SU-DHL-6 (cell line): ENCODE results near the gene PAX5.

Experiments used
- H2AFZ ChIP-seq: fragments of 200-600 bp; sonication (generic); 2 replicates; pipeline ENCODE4 v1.6.1; 2014; ENCODE audit warnings: low read depth, mild to moderate bottlenecking, moderate library complexity, mixed read lengths, antibody characterized with exemption, low read length; ENCODE audit not compliant: severe bottlenecking
- H3F3A ChIP-seq: fragments of 200-600 bp; shearing (Covaris generic); 2 replicates; pipeline ENCODE4 v1.6.0; 2016; ENCODE audit warnings: antibody characterized with exemption, mild to moderate bottlenecking; ENCODE audit not compliant: insufficient read depth
- H3K27ac ChIP-seq: fragments of 200-600 bp; sonication (generic); 2 replicates; pipeline ENCODE4 v1.5.1; 2016; ENCODE audit warnings: low read depth, mild to moderate bottlenecking, low read length, moderate library complexity, mixed read lengths
- H3K27me3 ChIP-seq: fragments of 200-600 bp; sonication (generic), shearing (Covaris generic); 2 replicates; pipeline ENCODE4 v1.6.0; 2014; ENCODE audit warnings: mild to moderate bottlenecking, low read length
- H3K36me3 ChIP-seq: fragments of 200-600 bp; sonication (generic); 2 replicates; pipeline ENCODE4 v1.6.1; 2014; ENCODE audit warnings: mild to moderate bottlenecking, low read length, mixed read lengths
- H3K4me2 ChIP-seq: fragments of 300-600, 200-600 bp; shearing (Covaris generic), sonication (generic); 2 replicates; pipeline ENCODE4 v1.6.0; 2014; ENCODE audit warnings: low read length, low read depth, mild to moderate bottlenecking; ENCODE audit not compliant: poor library complexity, severe bottlenecking
- H3K4me3 ChIP-seq: fragments of 200-600 bp; sonication (generic); 2 replicates; pipeline ENCODE4 v1.5.1; 2014; ENCODE audit warnings: antibody characterized with exemption, low read length, mild to moderate bottlenecking, mixed read lengths; ENCODE audit not compliant: insufficient read depth, poor library complexity, severe bottlenecking
- H3K79me2 ChIP-seq: fragments of 200-600 bp; sonication (generic); 2 replicates; pipeline ENCODE4 v1.6.1; 2014; ENCODE audit warnings: mild to moderate bottlenecking, low read length, moderate library complexity; ENCODE audit not compliant: insufficient read depth
- H3K9ac ChIP-seq: fragments of 200-600 bp; sonication (generic); 2 replicates; pipeline ENCODE4 v1.7.0; 2014; ENCODE audit warnings: mild to moderate bottlenecking, low read length
- H3K9me2 ChIP-seq: fragments of 200-600 bp; sonication (generic); replicated peaks from 2 replicates; pipeline ENCODE4 v1.6.1; 2014; ENCODE audit warnings: low read length; ENCODE audit not compliant: insufficient read depth
- H3K9me3 ChIP-seq: fragments of 200-600 bp; sonication (generic); 2 replicates; pipeline ENCODE4 v1.6.1; 2014; ENCODE audit warnings: low read length, mixed read lengths; ENCODE audit not compliant: insufficient read depth
- H4K20me1 ChIP-seq: fragments of 200-600 bp; sonication (generic); 2 replicates; pipeline ENCODE4 v1.6.1; 2014; ENCODE audit warnings: low read depth, mild to moderate bottlenecking, antibody characterized with exemption, low read length, moderate library complexity, mixed read lengths
- CTCF ChIP-seq: fragments of 200-600 bp; sonication (generic); IDR thresholded peaks from one replicate; pipeline ENCODE4 v1.5.1; 2017; ENCODE audit warnings: antibody characterized with exemption, mild to moderate bottlenecking, low read length, moderate library complexity; ENCODE audit not compliant: insufficient read depth, poor library complexity, severe bottlenecking
- EZH2phosphoT487 ChIP-seq: fragments of 200-600 bp; sonication (generic), shearing (Covaris generic); conservative IDR thresholded peaks from 2 replicates; pipeline ENCODE4 v1.6.1; 2018; ENCODE audit warnings: mild to moderate bottlenecking, antibody characterized with exemption, low read length, moderate library complexity, mixed read lengths

Gene PAX5

GRCh38 chr9:36854751-36855150 lies 179.3 kb downstream of the PAX5 start:
- no peak overlapping the region for H2AFZ ChIP-seq
- H3K27me3 ChIP-seq = no peaks in the 10 kb centered on the region
- H3K79me2 ChIP-seq = no peaks in the 10 kb centered on the region
- no peak overlapping the region for H3K9ac ChIP-seq
- no peak overlapping the region for H3K27ac ChIP-seq
- H3K9me2 ChIP-seq = no peaks in the 10 kb centered on the region
- H3K9me3 ChIP-seq = no peaks in the 10 kb centered on the region
- H4K20me1 ChIP-seq = no peaks in the 10 kb centered on the region
- H3F3A ChIP-seq = no peaks in the 10 kb centered on the region
- TF ChIP-seq CTCF (no peak), EZH2phosphoT487 (no peak)
- H3K36me3 ChIP-seq = no peaks in the 10 kb centered on the region
- H3K4me3 ChIP-seq = no peak overlapping the region
- no peak overlapping the region for H3K4me2 ChIP-seq

GRCh38 chr9:36854034-36854433 lies 180.0 kb downstream of the PAX5 start:
- H3F3A ChIP-seq = no peaks in the 10 kb centered on the region
- no peak overlapping the region for H3K4me3 ChIP-seq
- no peaks in the 10 kb centered on the region for H3K9me3 ChIP-seq
- no peak for TF ChIP-seq EZH2phosphoT487
- no peak for TF ChIP-seq CTCF
- H3K36me3 ChIP-seq = no peaks in the 10 kb centered on the region
- H3K4me2 ChIP-seq = no peak overlapping the region
- no peaks in the 10 kb centered on the region for H3K9me2 ChIP-seq
- H3K27me3 ChIP-seq = no peaks in the 10 kb centered on the region
- no peak overlapping the region for H3K27ac ChIP-seq
- no peak overlapping the region for H3K9ac ChIP-seq
- H2AFZ ChIP-seq = no peak overlapping the region
- H3K79me2 ChIP-seq = no peaks in the 10 kb centered on the region
- no peaks in the 10 kb centered on the region for H4K20me1 ChIP-seq

GRCh38 chr9:36853233-36853632 lies 180.8 kb downstream of the PAX5 start:
- H2AFZ ChIP-seq = no peak overlapping the region
- no peaks in the 10 kb centered on the region for H3K9me2 ChIP-seq
- no peak overlapping the region for H3K9ac ChIP-seq
- H3K36me3 ChIP-seq = no peaks in the 10 kb centered on the region
- H3K4me2 ChIP-seq = no peak overlapping the region
- H3K27ac ChIP-seq = no peak overlapping the region
- no peaks in the 10 kb centered on the region for H3K9me3 ChIP-seq
- TF ChIP-seq EZH2phosphoT487 = no peak
- TF ChIP-seq CTCF = no peak
- no peaks in the 10 kb centered on the region for H3K79me2 ChIP-seq
- H3F3A ChIP-seq = no peaks in the 10 kb centered on the region
- no peaks in the 10 kb centered on the region for H4K20me1 ChIP-seq
- H3K4me3 ChIP-seq = no peak overlapping the region
- no peaks in the 10 kb centered on the region for H3K27me3 ChIP-seq
